Pancreas (tissue), 10 donors: ENCODE measurements around the gene RFWD3. TPM values are rescaled to one million over a fixed set of nuclear protein-coding genes. Genes with fewer than 3 reads are reported as not detected.

Experiments
- ATAC-seq, 4 donors: fragments of 200-7000 bp; cut with Tn5 transposase; one replicate each; pipeline versions ENCODE4 v1.8.0 to v1.9.1; 2020; ENCODE audit warnings: mild to moderate bottlenecking in 4 of 4, moderate library complexity in 4 of 4
- DNase-seq, 6 donors: peaks; one replicate each; pipeline ENCODE4 v3.0.0-alpha.2; 2020
- FAIRE-seq: peaks from 2 replicates; lab custom pipeline; 2012; peaks lifted over from hg19 to GRCh38; lab: Jason Lieb, UNC
- H3K27ac ChIP-seq, 4 donors: fragments of 200-600 bp; sonication (generic); 1 replicate in 3 of 4; 2 replicates in 1 of 4; pipeline versions ENCODE4 v1.5.0 to v1.8.0; 2020
- H3K27me3 ChIP-seq, 4 donors: fragments of 200-600 bp; one replicate each; pipeline ENCODE4 v1.8.0; 2021
- H3K36me3 ChIP-seq, 3 donors: fragments of 200-600 bp; sonication (generic) in 1 of 3; one replicate each; pipeline versions ENCODE4 v1.5.0 to v1.8.0; 2020 to 2021
- H3K4me1 ChIP-seq, 3 donors: fragments of 200-600 bp; one replicate each; pipeline ENCODE4 v1.8.0; 2021
- H3K4me3 ChIP-seq, 4 donors: fragments of 200-600 bp; sonication (generic) in 2 of 4; one replicate each; pipeline versions ENCODE4 v1.5.0 to v1.8.0; 2020 to 2021
- H3K9me3 ChIP-seq, 4 donors: fragments of 200-600 bp; one replicate each; pipeline ENCODE4 v1.8.0; 2021
- WGBS, 2 donors: extraction: QIAGEN DNeasy Blood & Tissue Kit; methylation state at CpG; one replicate each; pipeline ENCODE4 v1.1.7; 2013; 5-methylcytosine and 5-hydroxymethylcytosine counted together
- intact Hi-C, 3 donors: fragments of 100-400 bp; cut with DNase I; formaldehyde crosslinking; loops; one replicate each; pipeline versions ENCODE4 v1.11.1 to v1.14.2; 2022
- polyA plus RNA-seq, 2 donors: library from polyadenylated mRNA; stranded (reverse); fragments of 200-250 nt; gene quantifications; one replicate each; pipeline ENCODE4 v1.2.3, GENCODE V29; 2013
- total RNA-seq, 6 donors: library from RNA; stranded (reverse); fragmentation: NEBNext Ultra II Directional in 4 of 6; extraction: Animal tissue kit (Norgen Biotek cat#: 25700) in 4 of 6; gene quantifications; one replicate each; pipeline versions ENCODE4 v1.2.1 to v1.2.4, GENCODE V29; 2021 to 2023
- TF ChIP-seq, protein P1 (sequence below), 4 donors: fragments of 200-600 bp; sonication (generic) in 3 of 4; IDR thresholded peaks; one replicate each; pipeline versions ENCODE4 v1.5.0 to v1.8.0; 2021; ENCODE audit warnings: antibody characterized with exemption in 4 of 4
- donor health status: healthy with polysubstance abuse.
- donor health status: DM: no; HTN: no; CAD: no; lungs with moderate emphysema.
- donor health status: DM: no; HTN: no; CAD: no.
- donor health status: control.
- donor health status: control.
- donor health status: Bipolar disorder and iron deficiency.
- donor health status: DM: yes; HTN: yes; CAD: no.
- donor health status: DM: no; HTN: no; CAD: no.
- donor health status: DM: no; HTN: no; CAD: no.
- donor health status: DM: yes; HTN: yes; CAD: no.

Gene RFWD3
- total and polyA plus RNA-seq, 8 donors = 3.7 to 14.0 (median 7.1) TPM

GRCh38 chr16:74626741-74627416 lies 39.8 kb downstream of the RFWD3 start:
- ATAC-seq = no peak
- Histone ChIP-seq H3K9me3 (no peaks in the 10 kb centered on the region), H3K4me3 (no peak overlapping the region), H3K4me1 (peaks cover 3 to 26% (median 21%) of the 10 kb centered on the region in 3 donors), H3K27ac (peak overlapping the region in 2 of 4 donors; percentile 51 to 72), H3K36me3 (peaks cover 0 to 50% (median 3%) of the 10 kb centered on the region in 3 donors), H3K27me3 (no peaks in the 10 kb centered on the region)
- TF ChIP-seq, protein P1, sequence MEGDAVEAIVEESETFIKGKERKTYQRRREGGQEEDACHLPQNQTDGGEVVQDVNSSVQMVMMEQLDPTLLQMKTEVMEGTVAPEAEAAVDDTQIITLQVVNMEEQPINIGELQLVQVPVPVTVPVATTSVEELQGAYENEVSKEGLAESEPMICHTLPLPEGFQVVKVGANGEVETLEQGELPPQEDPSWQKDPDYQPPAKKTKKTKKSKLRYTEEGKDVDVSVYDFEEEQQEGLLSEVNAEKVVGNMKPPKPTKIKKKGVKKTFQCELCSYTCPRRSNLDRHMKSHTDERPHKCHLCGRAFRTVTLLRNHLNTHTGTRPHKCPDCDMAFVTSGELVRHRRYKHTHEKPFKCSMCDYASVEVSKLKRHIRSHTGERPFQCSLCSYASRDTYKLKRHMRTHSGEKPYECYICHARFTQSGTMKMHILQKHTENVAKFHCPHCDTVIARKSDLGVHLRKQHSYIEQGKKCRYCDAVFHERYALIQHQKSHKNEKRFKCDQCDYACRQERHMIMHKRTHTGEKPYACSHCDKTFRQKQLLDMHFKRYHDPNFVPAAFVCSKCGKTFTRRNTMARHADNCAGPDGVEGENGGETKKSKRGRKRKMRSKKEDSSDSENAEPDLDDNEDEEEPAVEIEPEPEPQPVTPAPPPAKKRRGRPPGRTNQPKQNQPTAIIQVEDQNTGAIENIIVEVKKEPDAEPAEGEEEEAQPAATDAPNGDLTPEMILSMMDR (IDR thresholded peaks at IDR 0.05) = no peak
- DNase-seq = no peak
- intact Hi-C loops = loop anchor here in 1 of 3 donors (10.0 kb wide), 1 partner anchor 152 kb away; no protein-coding TSS in a partner anchor
- 0 to 50% methylated on average over 1 of the region's 1 CpG for WGBS, 2 donors
- FAIRE-seq = no peak

DNA sequence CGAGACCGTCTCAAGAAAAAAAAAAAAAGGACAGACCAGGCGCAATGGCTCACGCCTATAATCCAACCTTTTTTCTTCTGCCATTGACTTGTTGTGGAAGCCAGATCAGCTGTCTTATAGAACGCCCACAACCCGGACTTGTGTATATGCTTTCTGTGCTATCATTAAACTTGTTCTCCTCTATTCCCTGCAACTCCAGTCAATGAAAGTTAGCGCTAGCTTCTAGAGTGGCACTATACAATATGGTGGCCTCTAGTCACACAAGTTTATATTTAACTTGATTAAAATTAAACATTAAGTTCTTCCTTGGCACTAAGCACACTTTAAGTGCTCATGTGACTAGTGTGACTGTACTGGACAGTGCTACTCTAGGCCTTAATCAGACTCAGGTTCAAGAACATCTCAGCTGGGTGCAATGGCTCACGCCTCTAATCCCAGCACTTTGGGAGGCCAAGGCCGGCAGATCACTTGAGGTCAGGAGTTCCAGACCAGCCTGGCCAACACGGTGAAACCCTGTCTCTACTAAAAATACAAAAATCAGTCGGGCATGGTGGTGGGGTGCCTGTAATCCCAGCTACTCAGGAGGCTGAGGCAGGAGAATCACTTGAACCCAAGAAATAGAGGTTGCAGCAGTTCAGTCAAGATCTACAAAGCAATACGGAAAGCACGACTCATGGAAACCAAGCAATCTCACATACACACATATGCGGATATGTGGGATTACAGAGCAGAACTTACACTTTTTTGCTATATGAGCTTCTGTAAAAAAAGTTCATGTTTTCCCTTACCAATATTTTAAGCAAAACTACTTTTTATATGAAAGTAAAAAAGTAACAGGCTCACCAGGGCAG lies 41.0 kb downstream of the RFWD3 start:
- WGBS, 2 donors = 87% methylated on average over 14 of the region's 14 CpGs
- intact Hi-C loops = loop anchor here in 1 of 3 donors (10.0 kb wide), 1 partner anchor 151 kb away; no protein-coding TSS in a partner anchor
- Histone ChIP-seq H3K36me3 (peaks cover 0 to 51% (median 3%) of the 10 kb centered on the region in 3 donors), H3K4me3 (no peak overlapping the region), H3K4me1 (peaks cover 3 to 26% (median 21%) of the 10 kb centered on the region in 3 donors), H3K27ac (no peak overlapping the region), H3K9me3 (no peaks in the 10 kb centered on the region), H3K27me3 (no peaks in the 10 kb centered on the region)
- TF ChIP-seq, protein P1 (IDR thresholded peaks at IDR 0.05) = no peak
- peak in 3 of 4 donors; percentile 6 to 46 (median 41) for ATAC-seq
- FAIRE-seq = no peak
- DNase-seq = no peak

DNA sequence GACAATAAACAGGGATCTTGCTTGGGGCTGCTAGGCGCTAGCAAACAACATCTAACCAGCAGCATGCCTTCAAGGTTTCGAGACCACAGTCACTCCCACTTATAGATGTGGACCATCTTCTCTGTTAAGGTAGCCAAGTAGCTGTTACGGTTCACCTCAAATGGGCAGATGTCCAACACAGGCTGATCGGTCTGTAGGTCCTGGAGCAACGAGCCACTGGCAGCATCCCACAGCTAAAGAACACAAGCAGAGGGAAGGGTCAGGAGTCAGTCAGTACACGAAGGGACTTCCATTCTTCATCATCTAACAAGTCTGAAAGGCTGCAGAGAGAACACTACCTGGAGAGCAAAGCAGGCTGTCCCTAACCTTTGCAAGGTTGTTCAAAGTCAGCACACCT lies 42.8 kb downstream of the RFWD3 start:
- Histone ChIP-seq H3K27me3 (no peaks in the 10 kb centered on the region), H3K4me1 (peaks cover 3 to 22% (median 21%) of the 10 kb centered on the region in 3 donors), H3K4me3 (no peak overlapping the region), H3K27ac (no peak overlapping the region), H3K36me3 (peaks cover 0 to 44% (median 3%) of the 10 kb centered on the region in 3 donors), H3K9me3 (no peaks in the 10 kb centered on the region)
- ATAC-seq (no peak), DNase-seq (no peak), FAIRE-seq (no peak)
- WGBS, 2 donors = 72 to 76% methylated on average over 6 of the region's 6 CpGs
- intact Hi-C loops = loop anchor here in 1 of 3 donors (10.0 kb wide), 1 partner anchor 149 kb away; no protein-coding TSS in a partner anchor
- TF ChIP-seq, protein P1 (IDR thresholded peaks at IDR 0.05) = no peak

DNA sequence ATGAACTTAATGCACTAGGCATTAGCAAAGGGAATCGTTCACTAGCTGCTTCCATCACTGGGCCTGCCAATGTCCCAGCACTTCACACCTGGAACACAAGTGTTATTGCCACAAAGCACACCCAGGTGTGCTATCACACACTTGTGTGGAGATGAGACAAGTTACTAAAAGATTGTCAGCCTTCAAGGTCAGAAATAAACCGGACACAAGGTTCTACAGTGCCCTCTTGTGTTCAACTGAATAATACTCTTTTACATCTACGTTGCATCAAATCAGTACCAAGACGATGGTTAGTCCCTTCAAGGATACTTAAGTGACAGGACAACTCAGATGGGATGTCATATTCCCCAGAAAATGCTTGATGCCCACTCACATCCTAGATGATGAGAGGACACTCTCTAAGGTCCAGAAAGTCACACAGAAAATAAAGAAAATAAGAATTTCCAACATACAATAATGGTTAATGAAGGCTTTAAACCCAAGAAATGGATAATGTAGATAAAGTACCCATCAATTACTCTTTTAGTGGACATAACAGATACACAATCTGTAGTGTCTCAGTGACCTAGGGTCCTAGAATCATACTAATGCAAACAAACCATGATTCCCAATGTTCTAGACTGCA lies 43.4 kb downstream of the RFWD3 start:
- intact Hi-C loops = loop anchor here in 1 of 3 donors (10.0 kb wide), 1 partner anchor 149 kb away; no protein-coding TSS in a partner anchor
- no peak overlapping the region for H3K4me3 ChIP-seq

More for the DNA sequence above, 43.4 kb downstream of the RFWD3 start:
- ATAC-seq (peak in 3 of 4 donors; percentile 47 to 60 (median 53)), FAIRE-seq (no peak), DNase-seq (no peak)
- peaks cover 0 to 44% (median 1%) of the 10 kb centered on the region in 3 donors for H3K36me3 ChIP-seq
- WGBS, 2 donors = 15 to 17% methylated on average over 4 of the region's 4 CpGs
- no peaks in the 10 kb centered on the region for H3K27me3 ChIP-seq
- H3K27ac ChIP-seq = no peak overlapping the region
- TF ChIP-seq, protein P1 (IDR thresholded peaks at IDR 0.05) = peak in 2 of 4 donors; percentile 51 to 55
- H3K9me3 ChIP-seq = no peaks in the 10 kb centered on the region
- H3K4me1 ChIP-seq = peaks cover 3 to 19% (median 19%) of the 10 kb centered on the region in 3 donors
